ENCODE measurements around the gene GPR132.
"Not testable (repeated sequence)": the region's sequence is repeated elsewhere in the genome, so short reads cannot be mapped to it uniquely, and the experiment has no call there.

Gene GPR132

GRCh38 chr14:105091054-105091516 lies 25.9 kb upstream of the GPR132 start:
- no peak for DNase-seq (ENCODE audit: low spot score)

GRCh38 chr14:105090493-105091053 lies 25.3 kb upstream of the GPR132 start:
- peak; percentile 84 for DNase-seq (ENCODE audit: low spot score)

- DNase-seq (ENCODE audit: low spot score), result no peak
These were observed 24.7 kb upstream of the GPR132 start for GRCh38 chr14:105089746-105090492.

DNA sequence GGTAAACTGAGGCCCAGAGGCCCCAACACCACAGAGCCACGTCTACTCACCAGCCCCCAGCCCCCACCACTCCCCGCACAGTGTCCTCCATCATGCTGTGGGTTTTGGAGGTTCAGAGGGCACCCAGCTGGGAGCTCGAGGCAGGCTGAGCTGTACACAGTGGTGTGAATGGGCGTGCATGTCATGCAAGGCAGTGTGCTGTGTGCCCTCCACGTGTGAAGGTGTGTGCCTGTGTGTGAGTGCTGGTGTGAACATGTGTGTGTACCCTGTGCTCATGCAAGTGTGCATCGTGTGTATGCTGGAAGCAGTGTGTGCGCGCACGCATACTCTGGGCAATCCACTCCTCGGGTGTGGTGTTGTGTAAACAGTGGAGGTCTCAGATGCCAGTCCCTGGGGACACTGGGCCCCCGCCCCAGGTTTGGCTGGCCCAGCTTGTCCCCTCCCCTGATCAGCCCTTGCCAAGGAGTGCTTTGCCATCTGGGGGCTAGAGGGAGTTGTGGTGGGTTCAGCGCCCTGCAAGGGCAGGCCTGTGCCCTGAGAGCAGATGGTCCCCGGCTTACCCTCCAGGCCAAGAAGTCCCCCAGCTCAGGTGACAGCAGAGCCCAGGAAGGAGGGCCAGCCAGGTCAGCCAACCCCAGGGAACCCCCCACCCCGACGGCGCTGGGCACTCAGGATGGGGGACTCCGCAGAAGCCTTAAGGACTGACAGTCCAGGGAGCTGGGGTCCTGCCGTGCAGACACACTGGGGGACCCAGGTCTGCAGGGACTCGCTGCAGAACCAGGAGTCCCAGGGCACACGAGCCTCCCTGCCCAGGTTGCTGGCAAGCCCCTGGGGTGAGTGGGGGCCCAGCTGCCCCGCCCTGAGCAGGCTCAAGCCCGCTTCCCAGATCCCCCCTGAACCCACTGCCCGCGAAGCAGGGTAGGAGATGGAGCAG lies 23.8 kb upstream of the GPR132 start:
- DNase-seq (ENCODE audit: low spot score), result no peak

DNA sequence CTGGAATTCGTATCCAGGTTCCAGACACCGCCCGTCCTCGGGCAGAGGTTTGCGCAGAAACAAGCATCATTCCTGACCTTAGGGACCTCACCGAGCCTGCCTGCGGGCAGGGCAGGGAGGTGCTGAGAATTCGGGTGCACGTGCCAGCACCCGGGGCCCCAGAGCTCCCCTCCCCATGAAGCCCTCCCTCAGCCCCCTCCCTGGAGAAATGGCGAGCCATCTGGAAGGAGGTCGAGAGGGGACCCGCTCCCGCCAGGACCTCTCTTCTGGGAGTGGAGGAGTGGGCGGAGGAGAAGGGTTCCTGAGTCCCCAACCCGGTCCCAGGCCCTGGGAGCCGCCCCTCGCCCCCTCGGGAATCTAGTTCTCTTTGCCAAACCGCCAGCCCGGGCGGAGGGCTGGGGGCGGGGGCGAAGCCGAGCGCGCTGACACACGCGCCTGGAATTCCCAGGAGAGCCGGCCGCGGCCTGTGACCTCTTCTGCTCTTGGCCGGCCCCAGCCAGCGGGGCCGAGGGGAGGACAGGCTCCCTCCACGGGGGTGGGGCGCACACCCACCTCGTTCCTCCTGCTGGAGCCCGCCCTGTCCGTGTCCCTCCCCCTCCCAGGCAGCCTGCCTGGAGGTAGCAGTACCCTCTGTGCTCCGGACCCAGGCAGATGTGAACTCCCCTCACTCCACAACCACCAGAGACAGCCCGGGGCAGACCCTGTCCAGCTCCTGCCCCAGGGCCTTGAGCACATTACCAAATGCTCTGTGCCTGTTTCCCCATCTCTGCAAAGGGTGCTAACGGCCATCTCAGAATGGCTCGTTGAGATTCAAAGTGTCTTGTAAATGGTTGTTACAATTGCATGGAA lies 23.0 kb upstream of the GPR132 start:
- peak; percentile 82 for DNase-seq (ENCODE audit: low spot score)

DNA sequence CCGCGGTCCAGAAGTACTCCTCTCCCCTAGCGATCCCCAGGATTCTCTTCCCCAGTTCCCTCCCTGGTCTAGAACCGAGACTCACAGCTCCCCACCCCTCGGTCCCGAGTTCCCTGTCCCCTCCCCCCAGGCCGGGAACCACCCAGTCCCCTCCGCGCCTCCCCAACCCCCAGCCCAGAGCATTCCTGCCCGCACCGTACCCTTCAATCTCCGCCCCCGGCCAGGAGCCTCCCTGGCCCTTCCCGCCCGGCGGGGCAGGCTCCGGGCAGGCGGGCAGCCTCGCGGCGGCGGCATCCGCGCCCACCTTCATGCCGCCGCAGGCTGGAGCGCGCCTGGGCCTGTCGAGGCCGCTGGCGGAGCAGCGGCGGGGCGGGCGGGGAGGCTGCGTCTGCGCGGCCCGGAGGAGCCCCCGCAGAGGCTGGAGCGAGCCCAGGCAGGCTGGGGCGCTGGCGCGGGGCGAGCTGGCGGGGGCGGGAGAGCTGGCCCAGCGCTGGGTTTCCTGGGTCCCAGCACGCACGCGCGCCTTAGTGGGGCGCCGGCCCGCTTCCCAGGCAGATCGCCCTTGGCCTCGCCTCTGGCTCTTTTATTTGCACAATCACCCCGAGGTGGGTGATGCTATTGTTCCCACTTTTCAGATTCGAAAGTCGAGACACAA lies 22.2 kb upstream of the GPR132 start:
- peak; percentile 66 for DNase-seq (ENCODE audit: low spot score)

- DNase-seq (ENCODE audit: low spot score), result peak; percentile 88
These were observed 21.6 kb upstream of the GPR132 start for GRCh38 chr14:105086833-105087307.

GRCh38 chr14:105085766-105086165 lies 20.5 kb upstream of the GPR132 start:
- DNase-seq (ENCODE audit: low spot score), result no peak

GRCh38 chr14:105084741-105085571 lies 19.7 kb upstream of the GPR132 start:
- no peak for DNase-seq (ENCODE audit: low spot score)

- no peak for DNase-seq (ENCODE audit: low spot score)
These were observed 18.9 kb upstream of the GPR132 start for GRCh38 chr14:105083926-105084685.

DNA sequence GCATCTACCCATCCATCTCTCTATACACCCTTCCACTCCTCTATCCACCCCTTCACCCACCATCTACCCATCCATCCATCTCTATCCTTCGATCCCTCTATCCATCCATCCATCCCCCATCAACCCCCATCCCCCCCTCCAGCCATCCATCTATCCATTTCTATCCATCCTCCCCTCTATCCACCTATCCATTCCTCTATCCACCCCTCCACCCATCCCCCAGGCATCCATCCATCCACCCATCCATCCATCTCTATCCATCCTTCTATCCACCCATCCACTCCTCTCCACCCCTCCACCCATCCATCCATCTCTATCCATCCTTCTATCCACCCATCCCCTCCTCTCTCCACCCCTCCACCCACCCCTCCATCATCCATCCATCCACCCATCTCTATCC lies 17.5 kb upstream of the GPR132 start:
- no peak for DNase-seq (ENCODE audit: low spot score)

- DNase-seq (ENCODE audit: low spot score), result not testable (repeated sequence)
These were observed 16.2 kb upstream of the GPR132 start for GRCh38 chr14:105081473-105081872.

GRCh38 chr14:105080161-105080560 lies 14.9 kb upstream of the GPR132 start:
- no peak for DNase-seq (ENCODE audit: low spot score)

DNA sequence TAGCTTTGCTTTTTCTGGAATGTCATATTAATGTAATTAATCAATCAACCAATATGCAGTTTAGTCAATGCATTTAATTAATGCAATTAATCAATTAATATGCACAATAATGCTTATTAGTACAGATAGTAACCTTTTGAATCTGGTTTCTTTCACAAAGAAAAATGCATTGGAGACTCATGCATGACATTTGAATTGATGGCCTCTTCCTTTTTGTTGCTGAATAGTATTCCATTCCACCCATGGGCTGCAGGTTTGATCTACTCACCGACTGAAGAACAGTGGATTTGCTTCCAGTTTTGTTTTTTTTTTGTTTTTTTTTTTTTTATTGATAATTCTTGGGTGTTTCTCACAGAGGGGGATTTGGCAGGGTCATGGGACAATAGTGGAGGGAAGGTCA lies 13.1 kb upstream of the GPR132 start:
- no peak for DNase-seq (ENCODE audit: low spot score)

DNA sequence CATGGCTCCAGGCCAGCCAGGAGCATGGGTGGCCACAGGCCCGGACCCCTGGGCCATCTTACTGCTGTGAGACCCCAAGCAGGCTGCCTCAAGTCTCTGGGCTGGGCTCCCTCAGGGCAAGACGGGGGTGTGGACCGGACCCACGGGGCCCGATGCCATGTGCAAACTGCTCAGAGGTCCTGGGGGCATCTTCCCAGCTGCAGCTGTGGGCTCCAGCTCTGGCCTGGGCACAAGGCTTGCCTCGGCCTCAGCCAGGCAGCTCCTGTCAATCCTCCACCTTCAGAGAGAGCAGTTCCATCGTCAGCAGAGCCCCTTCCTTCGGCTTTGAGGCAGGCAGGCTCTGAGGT lies 12.4 kb upstream of the GPR132 start:
- no peak for DNase-seq (ENCODE audit: low spot score)

- no peak for DNase-seq (ENCODE audit: low spot score)
These were observed 11.8 kb upstream of the GPR132 start for GRCh38 chr14:105076805-105077648.

GRCh38 chr14:105076296-105076804 lies 11.1 kb upstream of the GPR132 start:
- no peak for DNase-seq (ENCODE audit: low spot score)
